NCI-H146 treated with DMSO at 0.1 percent for 48 hours (cell line): Measurements from ENCODE around the gene WDR48.

Experiments
- DNase-seq: peaks from one replicate; lab custom pipeline; 2025; ENCODE audit not compliant: unreplicated experiment; lab: John Stamatoyannopoulos, UW

The WDR48 gene

DNA sequence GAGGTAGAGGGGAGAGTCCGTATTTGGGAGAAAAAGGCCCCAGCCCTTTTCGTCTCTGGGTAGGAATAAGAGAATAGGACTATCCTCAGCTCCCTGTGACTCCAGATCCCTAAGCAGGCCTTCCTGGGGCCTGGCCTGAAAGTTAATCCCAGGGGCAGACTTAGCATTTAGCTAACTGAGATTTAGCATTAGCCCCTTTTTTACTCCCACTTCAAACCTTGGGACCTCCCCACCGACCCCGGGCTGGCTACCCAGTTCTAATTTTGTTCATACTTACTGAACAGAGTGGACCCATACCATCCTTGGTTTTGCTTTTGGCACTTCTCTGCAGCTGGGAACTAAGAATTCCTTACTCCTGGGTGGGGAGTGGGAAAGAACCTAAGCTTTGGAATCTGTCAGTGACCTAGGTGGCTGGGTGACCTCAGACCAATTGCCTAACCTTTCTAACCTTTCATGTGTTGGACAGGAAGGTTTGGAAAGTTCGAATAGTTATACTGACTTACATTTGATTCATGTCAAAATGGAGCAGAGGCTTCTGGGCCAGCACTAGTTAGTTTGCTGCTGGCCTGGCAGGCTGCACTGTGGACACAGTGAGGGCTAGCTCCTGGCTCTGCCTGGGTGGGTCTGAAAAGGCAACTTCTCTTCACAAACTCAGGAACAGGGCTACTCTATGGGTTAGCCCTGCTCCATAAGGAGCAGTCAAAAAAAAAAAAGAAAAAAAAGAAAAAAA, 67.3 kb downstream of the WDR48 start:
- no peak for DNase-seq

DNA sequence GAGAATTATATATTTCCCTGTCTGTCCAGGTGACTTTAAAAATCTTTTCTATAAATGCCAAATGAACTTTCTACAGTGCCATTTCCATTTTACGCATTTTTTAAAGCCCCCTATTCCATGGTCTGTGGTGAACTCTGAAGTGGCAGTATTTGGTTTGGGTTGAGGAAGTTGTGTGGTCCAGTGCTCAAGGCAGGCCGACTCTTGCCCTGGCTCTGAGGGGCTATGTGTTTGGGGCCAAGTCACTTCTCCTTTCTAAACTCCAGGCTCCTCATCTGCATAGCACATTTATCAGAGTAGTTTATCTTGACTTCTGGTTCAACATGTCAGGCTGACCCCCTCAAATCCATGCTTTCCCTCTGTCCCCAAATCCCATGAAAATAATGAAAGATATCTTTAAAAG, 69.8 kb downstream of the WDR48 start:
- DNase-seq, result no peak

DNA sequence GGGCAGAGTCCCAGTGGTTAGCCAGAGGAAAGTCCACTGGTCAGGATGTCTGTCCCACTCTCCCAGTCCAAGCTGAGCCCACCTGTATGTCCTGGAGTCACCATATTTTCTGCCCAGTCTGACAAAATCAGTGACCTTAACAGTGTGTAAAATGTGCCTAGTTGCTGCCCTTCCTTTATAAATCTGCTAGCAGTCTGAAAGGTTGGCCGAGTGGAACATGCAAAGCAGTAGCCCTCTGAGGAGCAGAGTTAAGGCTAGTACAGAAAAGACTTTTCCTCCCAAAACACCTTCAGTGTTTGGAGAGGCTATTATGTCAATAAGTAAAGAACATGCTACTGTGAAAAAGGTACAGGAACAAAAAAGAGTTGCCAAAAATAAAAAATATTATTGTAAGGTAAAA, 71.0 kb downstream of the WDR48 start:
- no peak for DNase-seq

DNA sequence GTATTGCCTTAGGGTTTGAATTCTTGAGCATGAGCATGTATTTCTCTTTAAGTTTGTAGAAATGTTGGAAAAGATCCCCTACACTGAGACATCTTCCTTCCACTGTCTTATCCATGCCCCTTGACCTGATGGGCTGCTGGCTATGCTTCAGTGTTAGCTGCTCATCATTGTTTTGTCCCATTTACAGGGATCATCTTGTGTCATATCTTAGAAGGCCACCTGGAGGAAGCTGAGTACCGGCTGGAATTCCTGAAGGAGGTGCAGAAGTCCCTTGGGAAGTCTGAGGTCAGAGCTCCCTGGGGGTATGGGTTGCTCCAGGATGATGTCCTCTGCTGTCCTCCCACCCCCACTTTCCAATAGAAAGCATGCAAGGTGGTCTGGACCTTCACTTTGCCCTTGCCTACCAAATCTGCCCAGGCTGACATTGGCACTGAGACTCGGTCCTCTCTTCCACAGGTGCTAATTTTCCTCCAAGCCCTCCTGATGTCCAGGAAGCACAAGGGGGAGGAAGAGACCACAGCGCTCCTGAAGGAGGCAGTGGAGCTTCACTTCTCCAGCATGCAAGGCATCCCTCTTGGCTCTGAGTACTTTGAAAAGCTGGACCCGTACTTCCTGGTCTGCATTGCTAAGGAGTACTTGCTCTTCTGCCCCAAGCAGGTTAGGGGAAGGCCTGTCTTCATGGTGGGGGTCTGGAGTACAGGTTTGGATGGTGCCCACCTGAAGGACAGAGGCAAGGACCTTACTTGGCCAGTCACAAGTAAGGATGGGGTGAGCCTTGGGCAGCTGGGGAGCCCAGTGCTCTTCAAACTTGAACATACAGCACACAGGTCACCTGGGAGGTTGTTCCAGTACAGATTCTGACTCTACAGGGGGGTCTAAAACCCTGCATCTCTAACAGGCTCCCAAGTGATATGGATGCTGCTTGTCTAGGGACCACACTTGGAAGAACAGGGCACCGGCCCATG, 73.3 kb downstream of the WDR48 start:
- DNase-seq, result no peak

DNA sequence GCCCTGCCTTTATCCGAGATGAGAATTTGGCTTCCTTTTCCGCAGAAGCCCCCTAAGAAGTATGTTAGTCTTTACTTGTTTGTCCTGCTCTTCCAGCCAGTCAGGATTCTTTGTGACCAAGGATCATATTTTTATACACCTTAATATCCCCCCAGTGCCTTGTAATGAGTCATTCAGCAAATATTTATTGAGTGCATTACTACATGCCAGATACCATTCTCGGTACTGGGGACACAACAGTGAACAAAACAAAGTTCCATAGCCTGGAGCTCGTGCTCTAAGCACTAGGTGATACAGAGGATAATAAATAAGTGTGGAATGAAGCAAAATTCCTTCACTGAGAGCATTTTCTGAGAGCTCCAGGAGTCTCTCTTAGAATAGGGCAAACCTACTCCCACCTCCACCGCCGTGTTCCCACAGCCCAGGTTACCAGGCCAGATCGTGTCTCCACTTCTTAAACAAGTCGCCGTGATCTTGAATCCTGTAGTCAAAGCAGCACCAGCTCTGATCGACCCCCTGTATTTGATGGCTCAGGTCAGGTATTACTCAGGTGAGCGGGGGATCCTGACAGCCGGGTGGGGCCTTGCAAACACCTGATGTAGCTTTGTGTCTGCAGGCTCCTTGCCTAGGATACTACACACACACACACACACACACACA, 74.2 kb downstream of the WDR48 start:
- no peak for DNase-seq

DNA sequence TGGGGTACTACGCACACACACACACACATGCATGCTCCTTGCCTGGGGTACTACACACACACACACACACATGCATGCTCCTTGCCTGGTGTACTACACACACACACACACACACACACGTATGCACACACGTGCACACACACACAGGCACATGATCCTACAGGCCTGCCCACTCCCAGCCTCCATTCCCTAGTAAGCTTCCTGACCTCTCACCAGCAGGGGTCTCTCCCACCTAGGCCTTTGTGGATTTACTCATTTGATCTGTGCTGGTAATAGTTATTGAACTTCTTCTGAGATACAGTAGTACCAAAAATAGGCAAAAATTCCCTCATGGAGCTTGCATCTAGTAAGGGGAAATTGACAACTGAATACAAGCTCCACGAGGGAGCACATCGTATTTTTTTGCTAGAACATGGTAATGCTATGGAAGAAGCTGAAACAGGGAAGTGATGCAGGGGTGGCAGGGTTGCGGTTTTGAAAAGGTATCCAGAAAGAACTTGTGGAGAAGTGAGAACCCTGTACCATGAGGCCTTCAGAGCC, 74.8 kb downstream of the WDR48 start:
- no peak for DNase-seq

DNA sequence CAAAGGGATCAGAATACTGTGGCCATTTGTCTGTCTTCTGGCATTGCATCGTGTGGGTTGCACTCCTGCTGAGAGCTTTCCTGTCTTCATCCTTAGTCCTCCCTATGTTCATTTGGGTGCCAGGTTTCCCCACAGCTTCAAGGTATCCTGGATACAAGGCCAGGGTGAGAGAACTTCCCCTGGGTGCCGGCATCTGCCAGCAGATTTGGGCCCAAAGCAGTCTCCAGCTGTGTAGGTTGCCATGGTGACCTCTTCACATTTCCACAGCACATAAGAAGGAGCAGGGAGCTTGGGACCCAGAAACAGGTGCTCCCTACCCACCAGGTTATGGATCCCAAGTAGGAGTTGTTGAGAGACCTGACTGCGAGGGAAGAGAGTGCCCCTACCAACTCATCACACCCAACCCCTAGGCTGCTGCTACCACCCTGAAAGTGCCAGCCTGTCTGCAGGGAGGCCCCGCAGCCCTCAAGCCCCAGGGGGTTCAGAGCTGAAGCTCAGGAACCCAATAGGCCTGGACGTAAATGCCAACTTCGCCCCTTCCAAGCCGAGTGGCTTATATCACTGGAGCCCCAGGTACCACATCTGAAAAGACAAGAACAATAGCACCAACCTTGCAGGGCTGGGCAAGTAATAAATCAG, 75.6 kb downstream of the WDR48 start:
- no peak for DNase-seq

DNA sequence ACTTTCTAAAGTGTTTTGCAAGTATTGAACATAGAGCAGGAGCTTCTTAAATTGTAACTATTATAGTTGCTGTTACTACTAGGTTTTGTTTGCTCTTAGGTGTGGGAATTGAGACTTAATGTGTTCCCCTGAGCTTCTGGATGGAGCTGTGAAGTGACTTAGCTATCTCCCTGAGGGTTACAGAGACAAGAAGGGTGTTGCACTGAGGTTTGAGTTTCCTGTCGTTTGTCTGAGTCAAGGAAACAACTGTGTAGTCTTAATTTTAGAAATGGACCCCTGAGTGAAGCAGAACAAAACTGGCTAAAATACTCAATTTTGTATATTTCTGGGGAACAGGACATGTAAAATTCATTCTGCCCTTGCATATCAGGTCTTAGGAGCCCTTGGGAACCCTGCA, 76.1 kb downstream of the WDR48 start:
- DNase-seq, result no peak

DNA sequence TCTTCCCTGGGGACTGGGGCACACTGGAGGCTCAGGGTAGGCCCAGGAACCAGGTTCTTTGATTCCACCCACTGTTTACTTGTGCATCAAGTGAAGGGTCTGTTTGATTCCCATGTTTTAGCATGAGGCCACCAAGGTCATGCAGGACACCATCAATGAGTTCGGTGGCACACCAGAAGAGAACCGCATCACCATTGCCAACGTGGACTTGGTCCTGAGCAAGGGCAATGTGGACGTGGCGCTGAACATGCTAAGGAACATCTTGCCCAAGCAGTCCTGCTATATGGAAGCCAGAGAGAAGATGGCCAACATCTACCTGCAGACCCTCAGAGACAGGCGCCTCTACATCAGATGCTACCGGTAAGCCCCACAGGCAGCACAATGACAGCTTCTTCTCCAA, 77.1 kb downstream of the WDR48 start:
- no peak for DNase-seq

DNA sequence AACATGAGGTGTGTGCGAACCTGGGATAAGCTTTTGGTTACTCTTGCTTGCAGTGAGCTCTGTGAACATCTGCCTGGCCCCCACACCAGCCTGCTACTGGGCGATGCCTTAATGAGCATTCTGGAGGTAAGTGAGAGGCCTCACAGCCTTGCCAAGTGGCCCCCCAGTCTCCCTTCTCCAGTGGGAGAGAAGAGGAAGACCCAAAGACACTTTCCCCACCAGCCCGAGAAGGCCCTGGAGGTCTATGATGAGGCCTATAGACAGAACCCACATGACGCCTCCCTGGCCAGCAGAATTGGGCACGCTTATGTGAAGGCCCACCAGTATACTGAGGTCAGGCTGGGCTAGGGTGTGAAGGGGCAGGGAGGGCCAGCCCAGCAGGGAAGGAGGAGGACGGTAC, 78.2 kb downstream of the WDR48 start:
- DNase-seq, result no peak

DNA sequence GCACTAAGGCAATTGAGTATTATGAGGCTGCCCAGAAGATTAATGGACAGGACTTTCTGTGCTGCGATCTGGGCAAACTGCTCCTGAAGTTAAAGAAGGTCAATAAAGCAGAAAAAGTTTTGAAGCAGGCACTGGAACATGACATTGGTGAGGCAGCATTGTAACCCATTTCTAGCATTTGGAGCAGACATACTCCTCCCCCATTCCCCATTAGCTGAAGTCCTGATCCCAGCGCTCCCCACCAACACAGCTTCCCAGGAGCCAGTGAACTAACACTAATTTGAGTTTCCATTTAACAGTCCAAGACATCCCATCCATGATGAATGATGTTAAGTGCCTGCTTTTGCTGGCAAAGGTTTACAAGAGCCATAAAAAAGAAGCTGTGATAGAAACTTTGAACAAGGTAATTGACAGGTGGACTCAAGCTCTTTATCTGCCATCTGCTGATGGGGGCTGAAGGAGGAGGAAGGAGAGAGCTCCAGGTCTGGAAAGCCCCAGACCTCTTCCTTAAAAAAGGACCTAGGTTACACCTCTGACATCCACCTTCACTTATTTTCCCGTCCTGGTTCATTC, 79.0 kb downstream of the WDR48 start:
- no peak for DNase-seq

DNA sequence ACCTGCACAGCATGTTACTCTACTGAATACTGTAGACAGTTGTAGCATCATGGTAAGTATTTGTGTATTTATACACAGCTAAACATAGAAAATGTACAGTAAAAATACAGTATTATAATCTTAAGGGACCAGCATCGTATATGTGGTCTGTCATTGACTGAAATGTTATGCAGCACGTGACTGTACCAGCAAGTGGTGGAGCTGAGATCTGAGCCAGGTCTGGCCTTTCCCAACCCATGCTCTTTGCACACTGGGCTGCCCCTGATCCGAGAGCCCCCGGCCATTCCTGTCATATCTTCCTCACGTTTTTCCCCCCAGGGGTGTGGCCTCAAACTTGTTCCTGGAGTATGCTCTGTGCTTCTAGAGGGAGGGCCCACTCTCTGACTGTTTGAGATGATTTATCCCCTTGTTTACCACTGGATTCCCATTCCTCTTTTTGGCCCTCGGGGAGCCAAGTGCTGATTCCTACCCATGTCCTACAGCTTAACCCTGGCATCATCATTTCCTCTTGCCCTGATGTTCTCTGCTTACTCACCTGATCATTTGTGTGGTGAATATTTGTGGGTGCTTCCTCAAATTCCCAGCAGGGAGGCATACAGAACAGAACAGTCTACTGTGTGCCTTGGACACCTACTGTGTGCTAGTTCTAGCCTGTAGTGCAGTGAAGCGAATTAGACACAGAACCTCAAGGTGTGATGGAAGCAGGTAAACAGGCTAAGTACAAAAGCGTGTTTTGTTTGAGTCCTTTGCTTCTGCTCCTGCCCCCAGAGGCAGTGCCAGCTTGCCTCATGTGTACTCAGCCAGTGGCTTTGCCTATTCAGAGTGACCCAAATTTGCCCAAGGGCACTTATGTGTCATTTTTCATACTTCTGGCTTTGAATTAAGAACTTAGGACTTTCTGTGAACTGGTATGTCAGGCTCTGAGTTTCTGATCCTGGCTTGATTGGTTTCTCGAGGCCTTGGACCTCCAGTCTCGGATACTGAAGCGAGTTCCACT, 80.6 kb downstream of the WDR48 start:
- no peak for DNase-seq

DNA sequence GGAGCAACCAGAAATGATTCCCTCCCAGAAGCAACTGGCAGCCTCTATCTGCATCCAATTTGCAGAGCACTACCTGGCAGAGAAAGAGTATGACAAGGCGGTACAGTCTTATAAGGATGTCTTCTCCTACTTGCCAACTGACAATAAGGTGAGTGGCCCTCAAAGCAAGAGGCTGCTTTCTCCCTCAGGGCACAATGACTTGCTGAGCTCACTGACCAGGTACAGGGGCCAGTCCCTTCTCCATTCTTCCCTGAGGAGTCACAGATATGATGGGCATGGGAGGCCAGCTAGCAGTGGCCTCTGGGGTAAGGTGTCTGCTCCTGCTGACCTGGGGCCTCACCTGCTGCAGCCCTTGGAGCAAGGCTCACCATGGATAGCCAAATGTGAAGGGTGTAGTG, 81.3 kb downstream of the WDR48 start:
- DNase-seq, result no peak

DNA sequence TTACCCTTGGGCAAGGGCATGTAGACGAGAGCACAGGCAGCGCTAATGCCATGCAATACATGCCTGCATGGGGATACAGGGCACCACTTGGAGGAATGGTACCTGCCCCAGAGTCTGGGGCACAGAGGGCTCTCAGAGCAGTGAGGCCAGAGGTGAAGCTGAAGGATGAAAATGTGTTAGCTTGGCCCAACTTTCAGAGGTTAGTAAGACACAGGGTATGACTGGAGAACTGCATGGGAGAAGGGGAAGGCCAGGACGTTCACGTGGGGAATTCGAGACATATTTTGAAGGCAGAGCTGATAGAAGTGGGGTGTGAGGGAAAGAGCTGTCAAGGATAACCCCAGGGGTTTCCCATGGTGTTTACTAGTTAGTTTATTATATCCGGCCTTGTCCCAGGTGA, 82.0 kb downstream of the WDR48 start:
- no peak for DNase-seq

DNA sequence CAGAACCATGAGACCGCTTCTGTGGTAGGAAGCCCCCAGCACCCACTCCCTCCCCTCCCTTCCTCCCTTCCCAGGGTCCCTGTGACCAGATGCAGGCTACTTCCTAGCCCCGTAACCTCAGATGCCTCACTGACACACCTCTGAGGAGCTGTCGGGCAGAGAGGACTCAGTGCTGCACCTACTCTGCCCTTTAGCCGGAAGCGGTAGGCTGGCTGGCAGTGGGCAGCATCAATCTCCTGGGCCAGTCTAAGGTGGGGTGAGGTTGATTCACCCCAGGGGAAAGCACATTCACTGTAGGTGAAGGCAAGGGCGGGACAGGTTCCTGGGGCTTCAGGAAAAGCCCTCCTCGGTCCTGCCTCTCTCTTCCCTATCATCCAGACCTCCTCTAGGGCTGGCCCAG, 82.5 kb downstream of the WDR48 start:
- no peak for DNase-seq

DNA sequence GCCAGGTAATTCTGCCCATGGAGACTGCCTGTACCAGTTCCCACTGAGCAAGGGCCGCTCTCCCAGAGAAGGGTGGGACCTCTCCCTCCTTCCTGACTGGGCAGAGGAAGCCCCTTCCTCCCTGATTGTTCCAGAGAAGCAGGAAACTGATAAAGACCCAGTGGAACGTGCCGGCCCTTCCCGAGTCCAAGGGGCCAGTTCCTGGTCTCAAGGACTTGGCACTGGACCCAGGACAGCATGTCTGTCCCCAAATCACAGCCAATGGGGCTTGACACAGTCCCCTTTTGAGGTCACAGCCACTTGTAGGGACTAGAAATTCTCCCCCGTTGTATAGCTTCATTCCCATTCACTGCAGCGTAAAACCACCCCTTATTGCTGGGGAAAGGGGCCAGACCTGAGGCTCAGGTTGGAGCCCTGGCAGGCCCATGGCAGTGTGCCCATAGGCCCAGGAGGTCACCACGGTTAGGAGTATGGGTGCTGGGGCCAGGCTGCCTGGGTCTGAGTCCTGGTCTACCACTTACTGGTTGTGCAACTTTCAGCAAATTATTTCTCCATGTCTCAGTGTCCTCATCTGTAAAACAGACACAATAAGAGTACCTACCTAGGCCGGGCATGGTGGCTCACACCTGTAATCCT, 83.5 kb downstream of the WDR48 start:
- no peak for DNase-seq

DNA sequence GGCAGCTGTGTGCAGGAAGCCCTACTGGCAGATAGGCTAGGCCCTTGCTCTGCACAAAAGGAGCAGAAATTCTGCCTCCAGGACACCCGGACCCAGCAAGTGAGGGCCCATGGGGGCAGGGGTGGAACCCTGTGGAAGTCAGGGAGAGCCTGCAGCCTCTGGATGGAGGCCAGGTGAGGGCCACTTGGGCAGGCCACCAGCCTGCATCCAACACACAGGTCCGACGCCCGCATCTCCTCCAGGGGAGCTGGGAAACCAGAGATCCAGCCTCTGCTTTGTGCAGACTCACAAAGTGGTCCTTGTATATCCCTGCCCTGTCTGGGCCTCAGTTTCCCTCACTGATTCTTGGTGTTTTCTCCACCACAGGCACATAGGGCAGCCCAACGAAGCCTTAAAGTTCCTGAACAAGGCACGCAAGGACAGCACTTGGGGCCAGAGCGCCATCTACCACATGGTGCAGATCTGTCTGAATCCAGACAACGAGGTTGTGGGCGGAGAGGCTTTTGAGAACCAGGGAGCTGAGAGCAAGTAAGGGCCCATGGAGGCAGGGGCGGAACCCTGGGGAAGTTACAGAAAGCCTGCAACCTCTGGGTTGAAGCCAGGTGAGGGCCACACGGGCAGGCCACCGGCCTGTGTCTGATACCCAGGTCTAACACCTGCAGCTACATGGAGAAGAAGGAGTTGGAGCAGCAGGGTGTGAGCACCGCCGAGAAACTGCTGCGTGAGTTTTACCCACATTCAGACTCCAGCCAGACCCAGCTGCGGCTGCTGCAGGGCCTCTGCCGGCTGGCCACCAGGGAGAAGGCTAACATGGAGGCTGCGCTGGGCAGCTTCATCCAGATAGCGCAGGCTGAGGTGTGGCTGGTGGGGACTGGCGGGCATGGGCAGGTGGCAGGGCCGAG, 85.0 kb downstream of the WDR48 start:
- DNase-seq, result no peak

DNA sequence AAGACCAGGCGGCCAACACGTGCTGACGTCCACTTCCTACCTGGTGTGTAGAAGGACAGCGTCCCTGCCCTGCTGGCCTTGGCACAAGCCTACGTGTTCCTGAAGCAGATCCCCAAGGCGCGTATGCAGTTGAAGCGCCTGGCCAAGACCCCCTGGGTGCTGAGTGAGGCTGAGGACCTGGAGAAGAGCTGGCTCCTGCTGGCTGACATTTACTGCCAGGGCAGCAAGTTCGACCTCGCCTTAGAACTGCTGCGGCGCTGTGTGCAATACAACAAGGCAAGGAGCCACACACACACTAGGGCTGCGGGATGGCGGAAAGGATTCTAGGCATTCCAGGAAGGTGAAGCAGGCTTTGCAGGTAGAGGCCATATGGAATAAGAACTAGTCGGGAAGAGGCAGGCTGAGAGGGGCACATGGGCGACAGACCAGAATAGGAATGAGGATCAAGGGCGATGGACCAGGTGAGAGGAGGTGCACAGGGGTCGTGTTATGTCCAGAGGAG, 85.7 kb downstream of the WDR48 start:
- no peak for DNase-seq
